Neuronal stem cell (in vitro differentiated cells): ENCODE results near the gene GAS6.
"Not testable (repeated sequence)": the region's sequence is repeated elsewhere in the genome, so short reads cannot be mapped to it uniquely, and the experiment has no call there.

ENCODE experiments used
- DNase-seq: peaks from one replicate; pipeline ENCODE4 v3.0.0-alpha.2; 2013; ENCODE audit warnings: low spot score
- H2AFZ ChIP-seq: one replicate; pipeline ENCODE4 v1.6.1; 2013; ENCODE audit warnings: mild to moderate bottlenecking, low read length, inconsistent platforms
- H2AK5ac ChIP-seq: 2 replicates; pipeline ENCODE4 v1.6.1; 2013; ENCODE audit warnings: low read depth, mild to moderate bottlenecking, inconsistent platforms, low read length, moderate library complexity, mixed read lengths
- H2BK120ac ChIP-seq: 2 replicates; pipeline ENCODE4 v1.6.1; 2013; ENCODE audit warnings: low read depth, mild to moderate bottlenecking, inconsistent platforms, low read length, moderate library complexity, mixed read lengths
- H2BK12ac ChIP-seq: one replicate; pipeline ENCODE4 v1.6.1; 2013; ENCODE audit warnings: low read length, inconsistent platforms
- H2BK15ac ChIP-seq: 2 replicates; pipeline ENCODE4 v1.6.1; 2013; ENCODE audit warnings: mild to moderate bottlenecking, low read length, inconsistent platforms, mixed read lengths
- H2BK5ac ChIP-seq: one replicate; pipeline ENCODE4 v1.6.1; 2013; ENCODE audit warnings: inconsistent platforms, mild to moderate bottlenecking, low read length, moderate library complexity
- H3K14ac ChIP-seq: one replicate; pipeline ENCODE4 v1.6.1; 2013; ENCODE audit warnings: low read length, inconsistent platforms
- H3K18ac ChIP-seq: 2 replicates; pipeline ENCODE4 v1.6.1; 2013; ENCODE audit warnings: low read length, inconsistent platforms
- H3K23ac ChIP-seq: 2 replicates; pipeline ENCODE4 v1.6.1; 2013; ENCODE audit warnings: low read depth, mild to moderate bottlenecking, mixed read lengths, low read length, inconsistent platforms; ENCODE audit not compliant: poor library complexity
- H3K27ac ChIP-seq: replicated peaks from 3 replicates; pipeline ENCODE4 v1.5.1; 2013; ENCODE audit warnings: low read length, inconsistent platforms
- H3K27me3 ChIP-seq, 3 experiments: 2 replicates each; pipeline ENCODE4 v1.6.1; 2013; ENCODE audit warnings: low read length in 3 of 3, mild to moderate bottlenecking in 2 of 3, inconsistent platforms in 1 of 3, low read depth in 1 of 3, mixed read lengths in 1 of 3, moderate library complexity in 1 of 3; ENCODE audit not compliant: control insufficient read depth in 3 of 3, insufficient read depth in 3 of 3
- H3K36me3 ChIP-seq, 2 donors: replicated peaks in 1 of 2; 2 replicates each; pipeline ENCODE4 v1.6.1; 2013; ENCODE audit warnings: low read length in 2 of 2; ENCODE audit not compliant: control insufficient read depth in 2 of 2, insufficient read depth in 2 of 2
- H3K4ac ChIP-seq: 2 replicates; pipeline ENCODE4 v1.6.1; 2013; ENCODE audit warnings: inconsistent platforms, mild to moderate bottlenecking, low read length, moderate library complexity
- H3K4me1 ChIP-seq, 2 donors: 1 replicate in 1 of 2; 2 replicates in 1 of 2; pipeline ENCODE4 v1.6.1; 2013; ENCODE audit warnings: low read length in 2 of 2, low read depth in 1 of 2; ENCODE audit not compliant: control insufficient read depth in 2 of 2, insufficient read depth in 1 of 2
- H3K4me2 ChIP-seq: one replicate; pipeline ENCODE4 v1.6.1; 2013; ENCODE audit warnings: mild to moderate bottlenecking, low read length, inconsistent platforms; ENCODE audit not compliant: insufficient read depth, poor library complexity, severe bottlenecking
- H3K4me3 ChIP-seq, 2 donors: 2 replicates each; pipeline ENCODE4 v1.5.1; 2013; ENCODE audit warnings: low read length in 2 of 2, mild to moderate bottlenecking in 2 of 2, inconsistent platforms in 1 of 2, moderate library complexity in 1 of 2
- H3K79me1 ChIP-seq: one replicate; pipeline ENCODE4 v1.6.1; 2013; ENCODE audit warnings: low read depth, mild to moderate bottlenecking, inconsistent platforms, low read length, moderate library complexity
- H3K9ac ChIP-seq: one replicate; pipeline ENCODE4 v1.6.1; 2013; ENCODE audit warnings: mild to moderate bottlenecking, low read depth, low read length, inconsistent platforms; ENCODE audit not compliant: poor library complexity
- H3K9me3 ChIP-seq, 2 donors: replicated peaks in 1 of 2; 2 replicates each; pipeline versions ENCODE3 to v1.6.1; 2013; ENCODE audit warnings: low read length in 2 of 2, mild to moderate bottlenecking in 2 of 2, inconsistent platforms in 1 of 2, low read depth in 1 of 2, mixed read lengths in 1 of 2, moderate library complexity in 1 of 2; ENCODE audit not compliant: control insufficient read depth in 2 of 2, insufficient read depth in 1 of 2
- H4K8ac ChIP-seq: one replicate; pipeline ENCODE4 v1.6.1; 2013; ENCODE audit warnings: low read depth, mild to moderate bottlenecking, inconsistent platforms, low read length, moderate library complexity
- H4K91ac ChIP-seq: one replicate; pipeline ENCODE4 v1.6.1; 2013; ENCODE audit warnings: low read length, low read depth, mild to moderate bottlenecking, inconsistent platforms; ENCODE audit not compliant: poor library complexity
- WGBS, 2 donors: extraction: QIAGEN DNeasy Blood & Tissue Kit; methylation state at CpG; one replicate each; pipeline ENCODE4 v1.1.7; 2013; ENCODE audit warnings: missing lambda C conversion rate in 2 of 2, mixed read lengths in 1 of 2; ENCODE audit not compliant: insufficient read length in 2 of 2, insufficient replicate concordance in 1 of 2; ENCODE audit errors: extremely low coverage in 2 of 2; 5-methylcytosine and 5-hydroxymethylcytosine counted together

The GAS6 gene

DNA sequence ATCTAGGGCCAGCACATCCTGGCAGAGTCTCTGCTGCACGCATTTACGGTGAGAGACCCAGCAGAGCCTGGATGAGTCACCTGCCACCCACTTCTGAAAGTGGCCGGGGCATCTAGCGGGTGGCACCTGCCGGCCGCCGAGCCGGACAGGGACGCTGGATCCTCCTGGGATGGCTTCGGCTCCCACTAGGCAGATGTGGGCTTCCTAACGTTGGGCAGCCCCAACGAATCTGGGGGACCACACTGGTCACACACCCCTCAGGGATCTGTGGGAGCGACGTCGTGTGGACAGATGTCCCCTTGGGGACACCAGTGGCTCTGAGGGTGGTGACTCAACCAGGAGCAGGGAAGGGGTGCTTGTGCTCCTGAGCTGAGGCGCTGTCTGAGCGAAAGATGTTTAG, 72.7 kb downstream of the GAS6 start:
- WGBS, 2 donors = no CpG with 5 or more reads among the region's 17 CpGs
- DNase-seq = no peak
- Histone ChIP-seq H3K27me3 (no peaks in the 10 kb centered on the region), H4K91ac (no peak overlapping the region), H3K79me1 (peaks cover 4% of the 10 kb centered on the region), H2BK120ac (no peak overlapping the region), H3K4ac (no peak overlapping the region), H3K14ac (no peak overlapping the region), H3K36me3 (peaks cover 0 to 1% of the 10 kb centered on the region in 2 donors), H2BK12ac (no peak overlapping the region), H2AFZ (no peak overlapping the region), H3K4me3 (no peak overlapping the region), H3K4me1 (peaks cover 0 to 4% of the 10 kb centered on the region in 2 donors), H2BK15ac (no peak overlapping the region), H3K9me3 (peaks cover under 1 to 5% of the 10 kb centered on the region in 2 donors), H2BK5ac (no peak overlapping the region), H4K8ac (no peak overlapping the region), H3K18ac (no peak overlapping the region), H3K9ac (no peak overlapping the region), H2AK5ac (no peak overlapping the region), H3K4me2 (no peak overlapping the region), H3K27ac (no peak overlapping the region), H3K23ac (no peak overlapping the region)

DNA sequence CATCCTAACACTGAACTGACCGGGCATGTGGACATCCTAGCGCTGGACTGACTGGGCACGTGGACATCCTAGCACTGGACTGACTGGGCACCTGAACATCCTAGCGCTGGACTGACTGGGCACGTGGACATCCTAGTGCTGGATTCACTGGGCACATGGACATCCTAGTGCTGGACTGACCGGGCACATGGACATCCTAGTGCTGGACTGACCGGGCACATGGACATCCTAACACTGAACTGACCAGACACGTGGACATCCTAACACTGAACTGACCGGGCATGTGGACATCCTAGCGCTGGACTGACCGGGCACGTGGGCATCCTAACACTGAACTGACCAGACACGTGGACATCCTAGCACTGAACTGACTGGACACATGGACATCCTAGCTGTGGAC, 73.9 kb downstream of the GAS6 start:
- Histone ChIP-seq H4K91ac (peak overlapping the region; percentile 72), H3K18ac (peak overlapping the region; percentile 48), H3K14ac (peak overlapping the region; percentile 63), H3K23ac (peak overlapping the region; percentile 58), H4K8ac (peak overlapping the region; percentile 45)
- H3K79me1 ChIP-seq, H3K27me3 ChIP-seq, H3K4me2 ChIP-seq, H3K4me3 ChIP-seq, H3K27ac ChIP-seq, H2BK12ac ChIP-seq, H2BK120ac ChIP-seq, H3K4me1 ChIP-seq, H2BK15ac ChIP-seq, H2BK5ac ChIP-seq, H3K36me3 ChIP-seq, H3K9me3 ChIP-seq, DNase-seq, H2AK5ac ChIP-seq, H3K9ac ChIP-seq, H3K4ac ChIP-seq, H2AFZ ChIP-seq: not testable (repeated sequence)
- WGBS, 2 donors = no CpG with 5 or more reads among the region's 13 CpGs

DNA sequence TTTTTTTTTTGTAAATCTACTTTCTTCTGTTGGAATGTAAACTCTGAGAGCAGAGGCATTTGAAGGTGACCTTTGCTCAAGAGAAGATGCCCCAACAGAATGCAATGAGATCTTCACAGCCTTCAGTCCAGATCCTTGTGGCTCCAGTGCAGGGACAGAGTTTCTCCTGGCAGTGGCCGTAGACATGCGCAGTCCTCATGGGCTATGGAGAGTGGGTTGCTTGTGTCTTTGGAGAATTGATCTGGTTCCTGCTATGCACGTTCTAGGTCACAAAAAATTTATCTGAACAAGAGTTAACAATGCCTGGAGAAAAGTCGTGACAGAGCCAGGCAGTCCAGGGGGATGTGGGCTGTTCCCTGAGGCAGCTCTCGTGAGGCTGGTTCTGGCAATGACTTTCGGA, 74.7 kb downstream of the GAS6 start:
- DNase-seq = no peak
- Histone ChIP-seq H3K4me1 (peaks cover 0 to 4% of the 10 kb centered on the region in 2 donors), H3K27me3 (peaks cover 0 to 10% (median 0%) of the 10 kb centered on the region in 3 experiments), H2BK12ac (no peak overlapping the region), H3K27ac (no peak overlapping the region), H3K23ac (no peak overlapping the region), H2BK120ac (no peak overlapping the region), H2BK15ac (no peak overlapping the region), H3K9me3 (peaks cover 4 to 7% of the 10 kb centered on the region in 2 donors), H3K14ac (no peak overlapping the region), H3K18ac (no peak overlapping the region), H3K4me2 (no peak overlapping the region), H2AK5ac (no peak overlapping the region), H3K79me1 (no peaks in the 10 kb centered on the region), H4K8ac (no peak overlapping the region), H3K36me3 (peaks cover 0 to 2% of the 10 kb centered on the region in 2 donors), H3K4ac (no peak overlapping the region), H2AFZ (no peak overlapping the region), H4K91ac (no peak overlapping the region), H3K9ac (no peak overlapping the region), H3K4me3 (no peak overlapping the region), H2BK5ac (no peak overlapping the region)
- WGBS, 2 donors = no CpG with 5 or more reads among the region's 6 CpGs

DNA sequence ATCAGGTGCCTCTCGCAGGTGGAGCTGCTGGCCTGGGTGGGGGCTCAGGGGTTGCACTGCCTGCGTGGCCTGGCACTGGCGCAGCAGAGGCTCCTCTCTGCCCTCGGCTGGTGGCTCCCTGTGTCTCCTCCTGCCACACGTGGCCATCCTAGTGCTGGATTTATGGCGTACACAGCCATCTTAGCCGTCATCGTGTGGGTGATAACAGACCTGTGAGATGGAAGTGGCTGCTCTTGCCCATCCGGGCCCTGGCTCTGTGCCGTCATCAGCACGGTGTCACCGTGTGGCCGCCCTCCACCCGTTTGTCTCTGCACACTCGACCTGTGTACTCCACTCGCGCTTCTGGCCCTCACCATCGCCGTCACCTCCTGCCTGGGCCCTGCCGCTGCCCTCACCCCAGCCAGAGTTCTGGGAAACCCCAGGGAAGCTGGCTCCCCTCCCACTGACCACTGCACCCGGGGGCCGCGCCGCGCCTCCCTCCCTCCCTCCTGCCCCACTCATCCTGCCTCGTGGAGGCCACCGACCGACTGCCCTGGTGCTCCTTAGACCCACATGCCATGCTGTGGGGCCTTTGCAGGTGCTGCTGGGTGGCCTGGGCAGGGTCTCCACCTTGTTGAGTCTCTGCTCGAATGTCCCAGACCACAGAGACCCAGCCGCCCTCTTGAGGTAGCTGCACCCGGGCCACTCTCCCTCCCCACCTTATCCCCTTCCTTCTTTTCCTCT, 75.3 kb downstream of the GAS6 start:
- peak overlapping the region; percentile 81 for H2BK12ac ChIP-seq
- no CpG with 5 or more reads among the region's 31 CpGs for WGBS, 2 donors
- H3K4me1 ChIP-seq = peaks cover 0 to 4% of the 10 kb centered on the region in 2 donors
- peaks cover 4 to 7% of the 10 kb centered on the region in 2 donors for H3K9me3 ChIP-seq
- H3K27ac ChIP-seq = no peak overlapping the region
- H3K23ac ChIP-seq = peak overlapping the region; percentile 77
- peak overlapping the region; percentile 97 for H3K14ac ChIP-seq
- peak overlapping the region; percentile 62 for H2BK5ac ChIP-seq
- H3K4ac ChIP-seq = no peak overlapping the region
- no peak overlapping the region for H2AFZ ChIP-seq
- peak overlapping the region; percentile 61 for H2AK5ac ChIP-seq
- no peak for DNase-seq
- H3K79me1 ChIP-seq = no peaks in the 10 kb centered on the region
- peaks cover 0 to 15% (median 0%) of the 10 kb centered on the region in 3 experiments for H3K27me3 ChIP-seq
- H3K4me3 ChIP-seq = no peak overlapping the region
- no peak overlapping the region for H2BK15ac ChIP-seq
- no peak overlapping the region for H4K91ac ChIP-seq
- no peak overlapping the region for H3K4me2 ChIP-seq
- H2BK120ac ChIP-seq = no peak overlapping the region
- peak overlapping the region; percentile 84 for H3K18ac ChIP-seq
- H3K9ac ChIP-seq = peak overlapping the region; percentile 18
- no peak overlapping the region for H4K8ac ChIP-seq
- peaks cover 0 to 2% of the 10 kb centered on the region in 2 donors for H3K36me3 ChIP-seq
